Glomerular visceral epithelial cell (primary cell): ENCODE data around the gene CD81.
A peak's percentile ranks its signal among the peaks of the same experiment; 100 is the strongest.

Experiments
- DNase-seq: peaks from one replicate; pipeline ENCODE4 v3.0.0-alpha.2; 2016; ENCODE audit errors: extremely low spot score

CD81 gene

GRCh38 chr11:2436521-2437031 lies 59.5 kb downstream of the CD81 start:
- no peak for DNase-seq

GRCh38 chr11:2437516-2437915 lies 60.4 kb downstream of the CD81 start:
- DNase-seq, result no peak

DNA sequence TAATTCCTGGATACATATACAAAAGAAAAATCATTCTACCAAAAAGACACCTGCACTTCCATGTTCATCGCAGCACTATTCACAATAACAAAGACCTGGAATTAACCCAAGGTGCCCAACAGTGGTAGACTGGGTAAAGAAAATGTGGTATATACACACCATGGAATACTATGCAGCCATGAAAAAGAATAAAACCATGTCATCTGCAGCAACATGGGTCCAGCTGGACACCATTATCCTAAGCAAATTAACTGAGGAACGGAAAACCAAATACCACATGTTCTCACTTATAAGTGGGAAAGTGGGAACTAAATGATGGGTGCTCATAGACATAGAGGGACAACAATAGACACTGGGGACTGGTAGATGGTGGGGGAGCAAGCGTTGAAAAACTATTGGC lies 62.7 kb downstream of the CD81 start:
- no peak for DNase-seq

DNA sequence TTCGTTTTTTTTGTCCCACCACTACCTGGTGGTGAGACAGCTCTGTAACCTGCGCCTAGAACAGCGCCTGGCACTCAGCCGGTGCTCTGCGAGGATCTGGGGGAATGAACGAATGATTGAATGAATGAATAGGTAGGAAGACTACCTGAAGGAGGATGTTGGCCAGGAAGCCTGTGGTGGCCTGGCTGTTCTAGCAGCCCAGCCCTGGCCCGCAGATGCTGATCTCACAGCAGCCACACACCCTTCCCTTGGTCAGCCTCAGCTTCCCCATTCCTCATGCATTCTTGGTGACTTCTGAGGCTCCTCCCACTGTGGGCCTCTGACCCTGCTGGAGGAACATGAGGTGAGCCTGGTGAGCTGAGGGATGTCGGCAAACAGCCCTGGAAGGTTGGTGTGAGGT lies 63.5 kb downstream of the CD81 start:
- no peak for DNase-seq

- DNase-seq, result no peak
Observed at GRCh38 chr11:2441171-2441570, 64.1 kb downstream of the CD81 start.

GRCh38 chr11:2442589-2442988 lies 65.5 kb downstream of the CD81 start:
- no peak for DNase-seq

DNA sequence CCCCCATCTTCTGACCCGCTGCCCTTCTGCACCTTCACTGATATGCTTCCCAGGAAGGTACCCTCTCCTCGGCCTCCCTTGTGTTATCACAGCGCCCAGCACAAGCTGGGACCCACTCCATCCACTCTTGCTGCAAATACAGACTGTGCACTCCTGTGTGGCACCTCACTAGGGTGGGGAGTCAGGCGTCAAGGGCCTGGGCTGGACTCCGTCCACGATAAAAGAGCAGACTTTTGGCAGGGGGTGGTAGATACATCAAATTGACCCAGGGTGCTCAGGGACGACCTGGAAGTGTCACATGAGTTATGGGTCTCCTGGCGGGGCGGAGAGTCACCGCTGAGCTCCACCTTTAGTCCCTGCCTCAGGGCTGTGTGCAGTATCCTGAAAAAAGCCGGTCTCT lies 66.3 kb downstream of the CD81 start:
- DNase-seq, result no peak

DNA sequence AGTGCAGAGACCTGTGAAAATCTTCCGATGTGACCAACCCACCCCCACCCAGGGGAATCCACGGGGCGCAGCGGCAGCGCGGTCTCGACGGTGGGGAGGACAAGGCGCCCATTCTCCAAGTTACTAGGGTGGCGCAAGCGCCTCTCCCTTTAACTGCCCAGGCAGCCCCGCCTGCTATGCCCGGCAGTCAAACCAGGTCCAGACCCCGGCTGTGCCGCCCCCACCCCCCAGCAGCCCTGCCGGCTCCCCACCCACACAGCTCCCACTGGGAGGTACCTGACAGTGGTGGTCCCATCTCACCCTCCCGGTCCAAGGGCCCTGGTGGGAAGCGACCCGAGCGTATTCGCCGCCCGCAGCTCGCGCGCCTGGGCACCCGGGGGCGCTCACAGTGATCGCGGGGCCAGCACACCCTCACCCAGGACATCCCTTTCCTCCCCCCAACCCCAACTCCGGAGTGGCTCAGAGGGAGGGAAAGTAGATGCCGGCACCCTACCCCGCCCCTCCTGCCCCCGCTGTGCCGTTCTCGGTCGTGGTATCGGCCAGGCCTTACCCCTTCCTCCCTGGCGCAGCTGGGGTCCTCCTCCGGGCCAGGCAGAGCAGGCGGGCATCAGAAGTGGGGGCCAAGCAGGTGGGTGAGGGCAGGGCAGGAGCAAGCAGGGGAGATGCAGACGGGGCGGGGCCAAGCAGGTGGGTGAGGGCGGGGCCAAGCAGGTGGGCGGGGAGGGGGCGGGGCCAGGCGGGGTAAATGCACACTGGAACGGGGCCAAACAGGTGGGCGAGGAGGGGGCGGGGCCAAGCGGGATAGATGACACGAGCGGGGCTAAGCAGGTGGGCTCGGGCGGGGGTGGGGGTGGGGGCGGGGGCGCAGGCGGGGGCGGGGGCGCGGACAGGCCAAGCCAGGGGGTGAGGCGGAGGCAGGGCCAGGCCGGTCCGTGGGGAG lies 67.0 kb downstream of the CD81 start, which contains the start of gene TRPM5:
TRPM5 (minus strand) TSS at position 634 of the 940 bp plus-strand sequence. CDS start 21,478 bp downstream, outside the sequence.
- DNase-seq, result no peak

DNA sequence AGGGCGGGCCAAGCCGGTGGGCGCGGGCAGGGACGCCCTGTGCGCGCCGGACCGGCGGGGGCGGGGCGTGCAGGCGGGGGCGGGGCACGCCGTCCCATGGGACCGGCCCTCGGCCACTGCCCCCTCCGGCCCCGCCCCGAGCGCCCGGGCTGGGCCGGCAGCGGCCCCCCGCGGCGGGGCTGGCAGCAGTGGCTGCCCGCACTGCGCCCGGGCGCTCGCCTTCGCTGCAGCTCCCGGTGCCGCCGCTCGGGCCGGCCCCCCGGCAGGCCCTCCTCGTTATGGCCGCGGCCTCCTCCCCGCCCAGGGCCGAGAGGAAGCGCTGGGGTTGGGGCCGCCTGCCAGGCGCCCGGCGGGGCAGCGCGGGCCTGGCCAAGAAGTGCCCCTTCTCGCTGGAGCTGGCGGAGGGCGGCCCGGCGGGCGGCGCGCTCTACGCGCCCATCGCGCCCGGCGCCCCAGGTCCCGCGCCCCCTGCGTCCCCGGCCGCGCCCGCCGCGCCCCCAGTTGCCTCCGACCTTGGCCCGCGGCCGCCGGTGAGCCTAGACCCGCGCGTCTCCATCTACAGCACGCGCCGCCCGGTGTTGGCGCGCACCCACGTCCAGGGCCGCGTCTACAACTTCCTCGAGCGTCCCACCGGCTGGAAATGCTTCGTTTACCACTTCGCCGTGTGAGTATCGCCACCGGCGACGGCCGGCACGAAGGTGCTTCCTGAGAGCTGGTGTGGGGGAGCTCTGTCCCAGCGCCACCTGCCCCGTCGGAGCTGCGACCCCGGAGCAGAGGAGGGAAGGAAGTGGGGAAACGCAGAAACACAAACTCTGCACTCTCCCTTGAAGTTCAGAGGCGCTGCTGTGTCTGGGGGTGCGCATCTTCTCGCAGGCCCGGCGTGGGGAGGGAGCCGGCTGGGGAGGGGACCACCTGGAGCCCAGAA lies 68.0 kb downstream of the CD81 start, which contains the start of gene KCNQ1:
KCNQ1 (plus strand) TSS at position 188 of the 925 bp plus-strand sequence; CDS start at position 279, 91 bp downstream.
- peak; percentile 17 for DNase-seq

DNA sequence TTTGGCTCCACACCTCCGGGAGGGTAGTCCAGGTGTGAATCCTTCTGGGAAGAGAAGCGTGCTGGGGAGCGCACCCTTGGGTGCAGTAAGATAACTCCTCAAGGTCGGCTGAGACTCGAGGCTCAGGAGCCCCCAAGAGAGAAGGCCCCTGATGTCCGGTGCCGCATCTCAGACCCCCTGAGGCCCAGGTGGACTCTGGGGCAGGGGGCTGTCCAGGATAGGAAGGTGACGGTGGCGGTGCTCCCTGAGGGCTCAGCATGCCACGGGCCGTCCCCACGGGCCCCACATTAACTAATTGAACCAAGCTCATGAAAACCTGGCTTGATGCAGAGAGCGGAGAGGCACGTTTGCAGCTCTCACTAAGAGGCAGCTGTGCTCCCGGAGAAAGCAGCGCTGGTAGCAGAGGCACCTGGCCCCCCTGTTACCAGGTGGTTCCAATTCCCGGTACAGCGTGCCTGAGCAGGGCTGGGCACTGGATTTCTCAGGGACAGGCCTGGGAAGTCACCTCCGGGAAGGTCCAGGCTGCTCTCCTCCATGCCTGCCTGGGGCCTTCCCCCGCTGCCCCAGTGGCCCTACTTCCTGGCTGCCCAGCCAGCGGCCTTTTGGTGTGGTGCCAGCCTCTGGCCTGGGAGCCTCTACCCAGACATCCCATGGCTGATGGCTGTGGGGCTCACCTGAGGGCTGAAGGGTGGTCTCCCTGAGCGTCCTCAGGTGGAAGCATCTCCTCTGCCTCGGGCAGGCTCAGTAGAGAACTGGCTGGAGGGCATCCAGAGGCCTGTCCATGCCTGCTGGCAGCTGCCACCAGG lies 68.8 kb downstream of the CD81 start:
- DNase-seq, result no peak

GRCh38 chr11:2446590-2447252 lies 69.6 kb downstream of the CD81 start:
- no peak for DNase-seq
